OCI-LY1 (cell line): ENCODE results near the gene HMGXB3.

ENCODE experiments used
- H2AFZ ChIP-seq: fragments of 200-600 bp; sonication (generic), shearing (Covaris generic); 2 replicates; pipeline ENCODE4 v1.6.0; 2014; ENCODE audit warnings: antibody characterized with exemption, mild to moderate bottlenecking, low read length
- H3F3A ChIP-seq: fragments of 200-600 bp; sonication (generic), shearing (Covaris generic); 2 replicates; pipeline ENCODE4 v1.6.0; 2014; ENCODE audit warnings: mild to moderate bottlenecking, antibody characterized with exemption, low read length, moderate library complexity; ENCODE audit not compliant: insufficient read depth
- H3K27ac ChIP-seq: fragments of 200-600 bp; sonication (generic); 2 replicates; pipeline ENCODE4 v1.5.1; 2014; ENCODE audit warnings: low read length, mixed run types, mild to moderate bottlenecking, low read depth; ENCODE audit not compliant: poor library complexity, severe bottlenecking
- H3K27me3 ChIP-seq: fragments of 200-600 bp; sonication (generic); 2 replicates; pipeline ENCODE4 v1.6.0; 2014; ENCODE audit warnings: antibody characterized with exemption, mild to moderate bottlenecking, low read length, moderate library complexity; ENCODE audit not compliant: insufficient read depth
- H3K36me3 ChIP-seq: fragments of 200-600 bp; sonication (generic); 2 replicates; pipeline ENCODE4 v1.6.1; 2014; ENCODE audit warnings: mild to moderate bottlenecking, antibody characterized with exemption, low read length, moderate library complexity, mixed read lengths; ENCODE audit not compliant: insufficient read depth
- H3K4me1 ChIP-seq: fragments of 200-600 bp; sonication (generic); 2 replicates; pipeline ENCODE4 v1.5.1; 2014; ENCODE audit warnings: mild to moderate bottlenecking, low read length, moderate library complexity; ENCODE audit not compliant: insufficient read depth, severe bottlenecking
- H3K4me2 ChIP-seq: fragments of 200-600 bp; sonication (generic), shearing (Covaris generic); 2 replicates; pipeline ENCODE4 v1.6.1; 2014; ENCODE audit warnings: low read length
- H3K4me3 ChIP-seq: fragments of 200-600 bp; sonication (generic); 2 replicates; pipeline ENCODE4 v1.5.1; 2014; ENCODE audit warnings: low read length, low read depth, mild to moderate bottlenecking, mixed read lengths; ENCODE audit not compliant: poor library complexity, severe bottlenecking
- H3K79me2 ChIP-seq: fragments of 200-600 bp; shearing (Covaris generic); 2 replicates; pipeline ENCODE4 v1.6.1; 2016; ENCODE audit warnings: mixed run types, low read length, mixed read lengths; ENCODE audit not compliant: insufficient read depth
- H3K9ac ChIP-seq: fragments of 200-600 bp; sonication (generic), shearing (Covaris generic); 2 replicates; pipeline ENCODE4 v1.6.1; 2014; ENCODE audit warnings: mild to moderate bottlenecking, low read length, mixed read lengths
- H3K9me2 ChIP-seq: fragments of 200-600 bp; sonication (generic), shearing (Covaris generic); 2 replicates; pipeline ENCODE4 v1.6.1; 2014; ENCODE audit warnings: low read depth, mild to moderate bottlenecking, low read length, mixed read lengths
- H3K9me3 ChIP-seq: fragments of 200-600 bp; shearing (Covaris generic); 2 replicates; pipeline ENCODE4 v1.6.1; 2014; ENCODE audit warnings: low read length, mixed read lengths
- H4K20me1 ChIP-seq: fragments of 200-600 bp; sonication (generic), shearing (Covaris generic); 2 replicates; pipeline ENCODE4 v1.6.0; 2016; ENCODE audit warnings: mild to moderate bottlenecking, low read length; ENCODE audit not compliant: insufficient read depth
- CTCF ChIP-seq: fragments of 200-600 bp; sonication (generic), shearing (Covaris generic); IDR thresholded peaks from 2 replicates; pipeline ENCODE4 v1.5.1; 2017; ENCODE audit warnings: mild to moderate bottlenecking, antibody characterized with exemption, low read length, moderate library complexity, mixed read lengths
- EZH2 ChIP-seq: fragments of 200-600 bp; sonication (generic), shearing (Covaris generic); IDR thresholded peaks from 2 replicates; pipeline ENCODE4 v1.8.0; 2017; ENCODE audit warnings: borderline replicate concordance, mixed run types, mild to moderate bottlenecking, antibody characterized with exemption, low read length, moderate library complexity, mixed read lengths

Gene HMGXB3

DNA sequence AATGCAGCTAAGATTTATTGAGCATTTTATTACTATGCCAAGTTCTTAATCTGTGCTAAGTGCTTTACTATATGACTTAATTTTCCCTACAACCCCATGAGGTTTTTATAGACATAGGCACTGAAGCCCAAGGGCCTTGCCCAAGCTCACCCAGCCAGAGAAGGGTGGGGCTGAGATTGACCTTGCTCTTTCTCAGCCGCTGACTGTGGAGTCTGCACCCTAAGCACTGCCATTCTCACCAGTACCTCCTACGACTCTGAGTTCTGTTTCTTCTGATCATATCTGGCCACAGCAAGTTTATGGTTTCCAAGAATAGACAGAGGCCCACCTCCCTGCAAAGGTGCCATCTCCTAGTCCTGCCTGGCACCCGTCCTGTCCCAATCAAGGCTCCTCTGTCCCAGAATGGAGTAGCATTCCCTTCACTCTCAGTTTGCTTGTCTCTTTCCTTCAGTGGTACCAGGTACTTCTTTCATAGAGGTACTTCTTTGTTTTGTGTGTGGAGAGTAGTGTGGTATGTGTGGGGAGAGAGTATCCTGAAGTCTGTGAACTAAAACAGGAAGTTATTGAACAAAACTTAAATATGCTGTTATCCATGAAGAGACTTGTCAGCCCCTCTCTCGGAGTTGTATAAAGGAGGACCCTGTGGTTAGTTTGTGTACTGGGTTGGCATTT lies 43.3 kb downstream of the HMGXB3 start:
- Histone ChIP-seq H3K4me2 (no peak overlapping the region), H3K79me2 (no peaks in the 10 kb centered on the region), H3F3A (no peaks in the 10 kb centered on the region), H3K9me2 (no peaks in the 10 kb centered on the region), H3K9me3 (no peaks in the 10 kb centered on the region), H3K9ac (no peak overlapping the region), H3K27ac (no peak overlapping the region), H3K36me3 (peaks cover 92% of the 10 kb centered on the region), H3K4me3 (no peak overlapping the region), H3K27me3 (no peaks in the 10 kb centered on the region), H2AFZ (no peak overlapping the region), H4K20me1 (no peaks in the 10 kb centered on the region), H3K4me1 (no peaks in the 10 kb centered on the region)
- TF ChIP-seq EZH2 (no peak), CTCF (no peak)

DNA sequence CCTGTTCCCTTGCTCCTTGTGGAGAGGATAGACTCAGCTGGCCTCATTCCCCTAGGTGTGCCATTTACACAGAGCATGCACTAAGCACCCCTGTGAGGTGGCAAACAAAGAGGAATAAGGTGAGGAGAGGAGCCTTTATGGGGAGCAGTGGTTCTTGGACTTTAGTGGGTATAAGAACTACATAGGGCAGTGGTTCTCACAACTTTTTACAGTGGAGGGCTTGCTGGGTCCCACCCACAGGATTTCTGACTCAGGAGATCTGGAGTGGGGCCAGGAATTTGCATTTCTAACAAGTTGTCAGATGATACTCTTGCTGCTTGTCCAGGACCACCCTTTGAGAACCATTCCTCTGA lies 43.8 kb downstream of the HMGXB3 start:
- H3K79me2 ChIP-seq: no peaks in the 10 kb centered on the region
- no peaks in the 10 kb centered on the region for H4K20me1 ChIP-seq
- H2AFZ ChIP-seq: no peak overlapping the region
- H3K9ac ChIP-seq: no peak overlapping the region
- peaks cover 94% of the 10 kb centered on the region for H3K36me3 ChIP-seq
- H3K9me2 ChIP-seq: no peaks in the 10 kb centered on the region
- no peaks in the 10 kb centered on the region for H3F3A ChIP-seq
- H3K4me3 ChIP-seq: no peak overlapping the region
- no peak overlapping the region for H3K4me2 ChIP-seq
- H3K27ac ChIP-seq: no peak overlapping the region
- H3K27me3 ChIP-seq: no peaks in the 10 kb centered on the region
- TF ChIP-seq EZH2 (no peak), CTCF (no peak)
- H3K4me1 ChIP-seq: no peaks in the 10 kb centered on the region
- no peaks in the 10 kb centered on the region for H3K9me3 ChIP-seq

- Histone ChIP-seq H4K20me1 (no peaks in the 10 kb centered on the region), H3K27ac (no peak overlapping the region), H3K9ac (no peak overlapping the region), H3K9me3 (no peaks in the 10 kb centered on the region), H3K4me2 (no peak overlapping the region), H3K4me1 (no peaks in the 10 kb centered on the region), H3K36me3 (peaks cover 94% of the 10 kb centered on the region), H3K79me2 (no peaks in the 10 kb centered on the region), H3K4me3 (no peak overlapping the region), H2AFZ (no peak overlapping the region), H3K9me2 (no peaks in the 10 kb centered on the region), H3K27me3 (no peaks in the 10 kb centered on the region), H3F3A (no peaks in the 10 kb centered on the region)
- TF ChIP-seq EZH2: no peak
- no peak for TF ChIP-seq CTCF
Observed at GRCh38 chr5:150044712-150045111, 44.2 kb downstream of the HMGXB3 start.
